ENCODE results near the gene DDX1.

GRCh38 chr2:15640261-15640711 lies 48.6 kb downstream of the DDX1 start:
- TF ChIP-seq POLR2A (IDR thresholded peaks at IDR 0.05) (no peak), CTCF (IDR thresholded peaks at IDR 0.05) (no peak)

All from uterus (tissue), 2 donors.